HEK293 (cell line): Measurements from ENCODE around the gene ENDOV.
A peak's percentile ranks its signal among the peaks of the same experiment; 100 is the strongest.

Experiments used
- CTCF ChIA-PET: fragments of 350-600 bp; formaldehyde crosslinking; extraction: SDS; loops from one replicate; lab custom pipeline; 2021; ENCODE audit warnings: antibody characterized with exemption; lab: Yijun Ruan, JAX
- POLR2A ChIA-PET: fragments of 300-600 bp; formaldehyde crosslinking; extraction: SDS; loops from one replicate; lab custom pipeline; 2020; ENCODE audit warnings: antibody characterized with exemption, inconsistent platforms; lab: Yijun Ruan, JAX
- H3K27ac ChIP-seq: fragments of 200-500 bp; sonication (Bioruptor generic); 2 replicates; pipeline ENCODE4 v1.5.1; 2014; ENCODE audit warnings: low read depth, low read length, control low read depth, inconsistent platforms; ENCODE audit errors: extremely low read depth
- H3K36me3 ChIP-seq, 2 experiments: fragments of 200-500 bp in 1 of 2; sonication (Bioruptor generic) in 1 of 2; 1 replicate in 1 of 2; 2 replicates in 1 of 2; pipeline ENCODE4 v1.5.1; 2014 to 2017; ENCODE audit warnings: inconsistent platforms in 2 of 2, low read length in 2 of 2; ENCODE audit not compliant: control insufficient read depth in 2 of 2, insufficient read depth in 1 of 2
- H3K4me1 ChIP-seq: fragments of 200-500 bp; sonication (Bioruptor generic); 2 replicates; pipeline ENCODE4 v1.5.1; 2014; ENCODE audit warnings: mild to moderate bottlenecking, low read length, inconsistent platforms; ENCODE audit not compliant: control insufficient read depth, insufficient read depth
- H3K4me3 ChIP-seq: 2 replicates; pipeline ENCODE4 v1.5.1; 2011; ENCODE audit warnings: low read depth, mild to moderate bottlenecking, control low read depth, low read length, moderate library complexity
- H3K9me3 ChIP-seq: fragments of 200-500 bp; sonication (Bioruptor generic); 2 replicates; pipeline ENCODE4 v1.5.1; 2014; ENCODE audit warnings: low read depth, low read length, inconsistent platforms; ENCODE audit not compliant: control insufficient read depth, insufficient read depth
- BCL11A ChIP-seq: fragments of 450-650 bp; formaldehyde crosslinking; IDR thresholded peaks from 2 replicates; pipeline ENCODE4 v1.5.1; 2016; ENCODE audit warnings: low read depth, missing biosample characterization, missing genetic modification characterization
- EGR2 ChIP-seq: fragments of 450-650 bp; formaldehyde crosslinking; IDR thresholded peaks from 2 replicates; pipeline ENCODE4 v1.5.1; 2016; ENCODE audit warnings: low read depth, missing biosample characterization, missing genetic modification characterization
- ELK4 ChIP-seq: IDR thresholded peaks from 2 replicates; pipeline ENCODE4 v1.6.1; 2011; ENCODE audit warnings: mild to moderate bottlenecking, low read depth, low read length, borderline replicate concordance
- GLIS1 ChIP-seq: fragments of 450-650 bp; formaldehyde crosslinking; IDR thresholded peaks from 2 replicates; pipeline ENCODE4 v1.5.1; 2016; ENCODE audit warnings: missing biosample characterization, missing genetic modification characterization
- KLF1 ChIP-seq: fragments of 450-650 bp; formaldehyde crosslinking; IDR thresholded peaks from 2 replicates; pipeline ENCODE4 v1.5.1; 2016; ENCODE audit warnings: missing biosample characterization, missing genetic modification characterization
- KLF17 ChIP-seq: fragments of 450-650 bp; formaldehyde crosslinking; IDR thresholded peaks from 2 replicates; pipeline ENCODE4 v1.5.1; 2016; ENCODE audit warnings: missing biosample characterization, missing genetic modification characterization
- KLF9 ChIP-seq: fragments of 450-650 bp; formaldehyde crosslinking; IDR thresholded peaks from 2 replicates; pipeline ENCODE4 v1.5.1; 2016; ENCODE audit warnings: missing biosample characterization, missing genetic modification characterization, low read depth
- PRDM6 ChIP-seq: fragments of 450-650 bp; formaldehyde crosslinking; IDR thresholded peaks from 2 replicates; pipeline ENCODE4 v1.5.1; 2017; ENCODE audit warnings: missing biosample characterization, missing genetic modification characterization
- SP7 ChIP-seq: fragments of 450-650 bp; formaldehyde crosslinking; IDR thresholded peaks from 2 replicates; pipeline ENCODE4 v1.5.1; 2016; ENCODE audit warnings: missing biosample characterization, missing genetic modification characterization
- ZFHX2 ChIP-seq: fragments of 450-650 bp; formaldehyde crosslinking; conservative IDR thresholded peaks from 2 replicates; pipeline ENCODE4 v1.5.1; 2016; ENCODE audit warnings: missing biosample characterization, missing genetic modification characterization
- ZNF121 ChIP-seq: fragments of 450-650 bp; formaldehyde crosslinking; IDR thresholded peaks from 2 replicates; pipeline ENCODE4 v1.5.1; 2016; ENCODE audit warnings: missing biosample characterization, missing genetic modification characterization
- ZNF140 ChIP-seq: fragments of 450-650 bp; formaldehyde crosslinking; IDR thresholded peaks from 2 replicates; pipeline ENCODE4 v1.5.1; 2016; ENCODE audit warnings: missing biosample characterization, missing genetic modification characterization
- ZNF148 ChIP-seq: fragments of 450-650 bp; formaldehyde crosslinking; IDR thresholded peaks from 2 replicates; pipeline ENCODE4 v1.5.0; 2017; ENCODE audit warnings: missing biosample characterization, missing genetic modification characterization, borderline replicate concordance
- ZNF214 ChIP-seq: fragments of 450-650 bp; formaldehyde crosslinking; IDR thresholded peaks from 2 replicates; pipeline ENCODE4 v1.5.1; 2017; ENCODE audit warnings: missing biosample characterization, mild to moderate bottlenecking, missing genetic modification characterization, borderline replicate concordance
- ZNF248 ChIP-seq: fragments of 450-650 bp; formaldehyde crosslinking; IDR thresholded peaks from 2 replicates; pipeline ENCODE4 v1.5.1; 2017; ENCODE audit warnings: missing biosample characterization, missing genetic modification characterization
- ZNF292 ChIP-seq: fragments of 450-650 bp; formaldehyde crosslinking; IDR thresholded peaks from 2 replicates; pipeline ENCODE4 v1.5.1; 2016; ENCODE audit warnings: low read depth, missing biosample characterization, missing genetic modification characterization, borderline replicate concordance
- ZNF341 ChIP-seq: fragments of 450-650 bp; formaldehyde crosslinking; IDR thresholded peaks from 2 replicates; pipeline ENCODE4; 2016; ENCODE audit warnings: low read depth, missing biosample characterization, missing genetic modification characterization
- ZNF600 ChIP-seq: fragments of 450-650 bp; formaldehyde crosslinking; IDR thresholded peaks from 2 replicates; pipeline ENCODE4 v1.5.1; 2016; ENCODE audit warnings: missing biosample characterization, missing genetic modification characterization
- ZNF660 ChIP-seq: fragments of 450-650 bp; IDR thresholded peaks from 2 replicates; pipeline ENCODE4 v1.5.1; 2018; ENCODE audit warnings: missing biosample characterization, mild to moderate bottlenecking, missing genetic modification characterization
- ZSCAN30 ChIP-seq: fragments of 450-650 bp; IDR thresholded peaks from 2 replicates; pipeline ENCODE4 v1.5.1; 2018; ENCODE audit warnings: missing biosample characterization, mild to moderate bottlenecking, missing genetic modification characterization, moderate library complexity

ENDOV gene

GRCh38 chr17:80478487-80479245 lies 63.7 kb downstream of the ENDOV start:
- Histone ChIP-seq H3K4me3 (no peak overlapping the region), H3K4me1 (peaks cover 7% of the 10 kb centered on the region), H3K9me3 (no peaks in the 10 kb centered on the region), H3K36me3 (peaks cover 0 to 4% of the 10 kb centered on the region in 2 experiments; a peak in 1 of 3 replicates), H3K27ac (no peak overlapping the region; the same call in 1 of the 2 replicates)
- CTCF ChIA-PET = interaction anchor here (0.7 to 4.6 kb wide), 5 partner anchors 51 to 258 kb away, joined by 3 to 28 read pairs (median 3); no protein-coding TSS in a partner anchor
- POLR2A ChIA-PET = interaction anchor here (0.6 to 0.7 kb wide), 2 partner anchors 52 to 77 kb away, joined by 3 to 4 read pairs; no protein-coding TSS in a partner anchor
- peak; percentile 67 for TF ChIP-seq ZNF341
- no peak for TF ChIP-seq ZNF600 (tag by site-specific recombination)

- Histone ChIP-seq H3K27ac (no peak overlapping the region), H3K4me1 (peaks cover 7% of the 10 kb centered on the region), H3K4me3 (no peak overlapping the region), H3K36me3 (no peaks in the 10 kb centered on the region), H3K9me3 (no peaks in the 10 kb centered on the region)
- TF ChIP-seq ZNF214 (tag by site-specific recombination) (no peak), KLF1 (no peak), KLF9 (tag by site-specific recombination) (no peak), ZSCAN30 (tag by site-specific recombination) (no peak), ZNF148 (no peak), SP7 (tag by site-specific recombination) (no peak), ZNF140 (tag by site-specific recombination) (no peak), BCL11A (tag by site-specific recombination) (no peak)
- ChIA-PET CTCF (interaction anchor here (0.7 to 0.9 kb wide), 4 partner anchors 52 to 314 kb away, joined by 3 read pairs; no protein-coding TSS in a partner anchor), POLR2A (no interaction called here)
Observed at GRCh38 chr17:80479246-80479566, 64.2 kb downstream of the ENDOV start.

GRCh38 chr17:80480248-80480647 lies 65.3 kb downstream of the ENDOV start:
- Histone ChIP-seq H3K36me3 (no peaks in the 10 kb centered on the region), H3K9me3 (no peaks in the 10 kb centered on the region)
- POLR2A ChIA-PET = interaction anchor here (0.7 kb wide), 1 partner anchor 53 kb away, joined by 3 read pairs; no protein-coding TSS in a partner anchor
- peak; percentile 91 for TF ChIP-seq ZNF121
- TF ChIP-seq ZNF292 (tag by site-specific recombination) = no peak
- TF ChIP-seq, all 188 proteins: peak for 1
- CTCF ChIA-PET = interaction anchor here (0.7 to 0.8 kb wide), 2 partner anchors 53 to 95 kb away, joined by 4 to 5 read pairs; no protein-coding TSS in a partner anchor
- Histone ChIP-seq H3K4me1 (peaks cover 2% of the 10 kb centered on the region; the same call in 1 of the 2 replicates), H3K4me3 (no peak overlapping the region), H3K27ac (no peak overlapping the region)

GRCh38 chr17:80481284-80482057 lies 66.5 kb downstream of the ENDOV start:
- H3K36me3 ChIP-seq = no peaks in the 10 kb centered on the region
- H3K27ac ChIP-seq = no peak overlapping the region
- ChIA-PET POLR2A (no interaction called here), CTCF (interaction anchor here (1.8 kb wide), 1 partner anchor 12 kb away, joined by 5 read pairs; no protein-coding TSS in a partner anchor)
- H3K9me3 ChIP-seq = no peaks in the 10 kb centered on the region
- H3K4me3 ChIP-seq = no peak overlapping the region
- H3K4me1 ChIP-seq = no peaks in the 10 kb centered on the region; the same call in 1 of the 2 replicates
- TF ChIP-seq ZNF248 (tag by site-specific recombination) = no peak
- TF ChIP-seq ZNF660 (tag by site-specific recombination) = no peak
- TF ChIP-seq EGR2 (tag by site-specific recombination) = peak; percentile 37; the same call in 1 of the 2 replicates
- TF ChIP-seq PRDM6 (tag by site-specific recombination) = no peak
- no peak for TF ChIP-seq ELK4
- TF ChIP-seq GLIS1 = peak; percentile 73
- TF ChIP-seq ZFHX2 (tag by site-specific recombination) = peak; percentile 65
- TF ChIP-seq KLF17 (tag by site-specific recombination) = peak; percentile 76
